DMS114 treated with DMSO at 0.1 percent for 48 hours (cell line): ENCODE results near the gene MUC6.

Source experiments
- DNase-seq: peaks from one replicate; lab custom pipeline; 2025; ENCODE audit not compliant: unreplicated experiment; lab: John Stamatoyannopoulos, UW

Gene MUC6

DNA sequence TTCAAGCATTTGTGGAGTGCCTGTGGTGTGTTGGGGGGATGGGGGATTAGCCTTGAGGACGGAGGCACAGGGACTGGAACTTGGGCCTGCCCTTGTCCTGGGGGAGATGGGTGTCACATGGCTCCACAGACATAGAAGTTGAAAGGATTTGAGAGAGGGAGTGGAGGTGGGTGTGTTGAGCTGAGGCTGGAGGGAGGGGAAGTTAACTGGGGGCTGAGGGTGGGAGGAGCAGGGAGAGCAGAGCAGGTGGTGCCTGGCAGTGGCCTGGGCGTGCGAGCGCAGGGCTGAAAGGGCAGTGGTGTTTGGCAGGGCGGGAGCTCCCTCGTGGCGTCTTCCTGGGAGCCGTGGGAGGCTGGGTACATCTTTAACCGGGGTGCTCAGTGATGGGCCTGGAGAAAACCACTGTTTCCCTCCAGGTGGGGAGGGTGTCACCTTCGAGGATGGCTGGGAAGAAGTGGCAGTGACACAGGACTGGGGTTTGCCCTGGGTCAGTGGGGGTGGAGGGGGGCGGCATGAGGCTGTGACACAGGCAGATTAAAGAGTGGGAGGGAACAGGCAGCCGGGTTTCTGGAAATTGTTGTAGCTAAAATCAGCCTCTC, 65.3 kb downstream of the MUC6 start:
- DNase-seq: no peak

DNA sequence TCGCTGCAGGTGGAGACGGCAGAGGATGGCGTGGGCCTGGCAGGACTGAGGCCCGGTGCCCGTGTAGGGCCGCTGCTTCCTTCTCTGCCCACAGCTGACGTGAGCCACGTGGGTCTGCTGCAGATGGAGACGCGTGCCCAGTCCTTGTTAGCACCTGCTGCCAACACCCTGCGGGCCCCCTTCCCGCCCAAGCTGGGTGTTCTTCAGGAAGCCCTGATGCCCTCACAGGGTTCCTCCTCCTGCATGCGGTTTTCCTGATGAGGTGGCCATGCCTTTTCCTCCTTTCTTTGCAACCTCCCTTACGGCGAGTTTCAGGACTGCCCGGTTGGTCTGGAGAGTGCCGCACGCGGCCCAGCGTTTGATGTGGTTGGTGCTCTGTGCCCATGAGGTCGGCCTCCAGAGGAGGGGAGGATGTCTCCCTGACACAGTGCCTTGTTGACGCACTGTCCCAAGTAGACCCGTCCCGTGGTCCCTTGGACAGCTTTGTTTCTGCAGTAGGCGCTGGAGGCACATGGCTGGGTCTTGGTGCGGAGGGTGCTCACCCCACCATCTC, 66.1 kb downstream of the MUC6 start:
- DNase-seq: no peak

DNA sequence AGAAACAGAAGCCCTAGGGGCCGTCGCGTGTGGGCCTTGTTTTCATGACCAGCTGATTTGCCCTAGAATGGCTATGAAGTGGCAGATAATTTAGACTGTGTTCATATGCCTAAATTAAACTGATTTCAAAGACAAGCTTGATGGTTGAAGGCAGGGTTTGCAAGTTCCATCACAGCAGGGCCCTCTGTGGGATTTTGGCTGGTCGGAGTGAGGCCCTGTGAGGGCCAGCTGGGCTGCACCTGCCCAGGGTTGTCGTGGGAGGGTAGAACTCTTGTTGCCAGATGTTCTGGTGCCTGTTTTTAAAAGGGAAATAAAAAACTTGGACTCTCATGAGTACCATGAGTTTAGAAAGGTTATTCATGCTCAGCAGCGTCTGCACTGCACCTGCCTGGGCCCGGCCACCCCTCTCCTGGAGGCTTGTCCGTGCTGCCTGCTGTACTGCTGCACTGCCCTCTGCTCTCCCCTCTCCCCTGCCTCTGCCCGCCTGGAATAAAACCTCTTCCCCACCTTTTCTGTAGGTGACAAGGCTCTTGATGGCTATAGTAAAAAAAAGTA, 66.8 kb downstream of the MUC6 start:
- DNase-seq: no peak

DNA sequence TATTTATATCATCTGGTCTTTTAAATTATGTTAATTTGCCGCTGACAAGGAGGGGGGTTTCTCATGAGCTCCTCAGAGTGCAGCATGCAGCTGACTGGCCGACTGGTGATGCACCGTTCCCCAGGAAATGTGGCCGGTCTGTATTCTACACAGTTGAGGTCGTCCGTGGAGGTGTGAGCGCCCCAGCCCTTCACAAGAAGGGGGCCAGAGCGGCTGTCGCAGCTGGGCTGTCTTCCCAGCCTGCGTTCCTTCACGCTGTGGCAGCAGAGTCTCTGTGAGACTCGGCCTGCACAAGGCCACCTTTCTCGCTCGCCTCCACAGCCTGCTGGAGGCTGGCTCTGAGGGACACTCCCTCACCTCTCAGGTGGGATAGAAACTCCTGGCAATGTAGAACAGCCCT, 67.7 kb downstream of the MUC6 start:
- no peak for DNase-seq

DNA sequence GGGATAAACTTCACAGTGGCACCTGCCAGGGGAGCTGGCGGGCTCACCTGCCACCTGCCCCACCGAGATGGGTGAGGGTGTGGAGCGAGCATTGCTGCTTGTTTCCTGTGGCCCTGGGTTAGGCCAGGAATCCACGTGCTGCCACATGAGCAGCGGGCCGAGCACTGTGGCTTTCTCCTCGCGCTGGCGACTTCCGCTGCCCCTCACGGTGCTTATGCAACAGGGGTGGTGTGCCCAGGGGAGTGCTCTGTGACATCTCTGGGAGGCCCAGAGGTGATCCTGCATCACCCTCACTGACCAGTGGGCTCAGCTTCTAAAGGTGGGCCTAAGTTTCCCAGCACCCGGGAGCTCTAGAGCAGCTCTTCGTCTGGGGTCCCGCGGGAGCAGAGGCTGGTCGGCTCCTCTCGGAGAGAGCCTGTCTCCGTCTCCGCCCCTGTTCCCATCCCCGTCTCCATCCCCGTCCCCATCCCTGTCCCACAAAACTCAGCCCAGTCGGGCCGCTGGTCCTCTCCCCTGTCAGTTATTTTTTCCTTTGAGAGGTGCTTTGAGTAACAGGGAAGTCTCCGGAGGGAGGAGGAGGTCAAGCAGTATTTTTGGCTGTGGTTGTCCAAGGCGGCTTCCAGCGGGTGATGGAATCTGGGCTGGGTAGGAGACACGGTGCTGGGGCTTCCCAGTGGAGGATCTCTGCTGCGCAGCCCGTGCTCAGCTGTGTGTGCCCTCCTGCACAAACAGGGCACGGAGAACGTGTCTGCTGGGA, 68.3 kb downstream of the MUC6 start:
- DNase-seq: no peak

DNA sequence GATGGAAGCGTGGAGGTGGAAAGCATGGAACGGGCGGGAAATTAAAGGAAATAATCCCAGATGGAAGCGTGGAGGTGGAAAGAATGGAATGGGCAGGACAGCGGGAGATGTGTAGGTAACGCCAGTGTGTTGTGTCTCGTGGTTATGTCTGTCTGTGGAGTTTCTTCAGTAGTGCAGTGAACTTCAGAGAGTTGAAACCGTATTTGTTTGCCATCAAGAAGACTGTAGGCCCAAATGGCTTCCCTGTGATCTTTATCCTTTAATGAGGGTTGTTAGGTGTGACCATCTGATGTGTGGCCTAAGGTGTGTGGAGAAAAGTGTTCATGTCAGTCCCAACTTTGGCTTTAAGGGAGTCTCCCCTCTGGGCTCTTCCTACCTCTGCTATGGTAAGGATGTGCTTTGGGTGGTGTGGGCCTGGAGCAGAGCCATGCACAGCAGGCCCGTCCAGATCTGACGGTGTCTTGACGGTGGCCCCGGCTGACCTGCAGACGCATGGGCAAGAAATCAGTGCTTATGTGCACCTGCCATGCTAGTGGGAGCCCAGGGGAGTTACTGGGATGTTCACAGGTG, 71.2 kb downstream of the MUC6 start:
- DNase-seq: no peak

DNA sequence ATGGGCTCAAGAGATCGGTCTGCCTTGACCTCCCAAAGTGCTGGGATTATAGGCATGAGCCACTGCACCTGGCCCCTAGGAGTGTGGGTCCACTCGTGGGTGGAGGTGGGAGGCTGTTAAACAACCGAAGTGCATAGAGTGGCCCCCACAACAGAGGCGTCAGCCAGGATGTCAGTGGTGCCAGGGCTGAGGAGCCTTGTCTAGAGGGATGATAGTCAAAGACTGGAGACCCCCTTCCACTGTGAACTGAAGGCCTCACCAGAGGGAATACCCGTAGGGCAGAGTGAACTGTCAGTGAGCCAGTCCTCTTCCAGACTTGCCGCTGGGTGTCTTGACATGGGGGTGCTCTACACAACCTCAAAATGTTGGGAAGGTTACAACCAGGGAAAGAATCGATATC, 72.7 kb downstream of the MUC6 start:
- no peak for DNase-seq
